Posterior cingulate gyrus (tissue), 11 donors: ENCODE measurements around the gene PON3.

Experiments
- DNase-seq, 10 donors: peaks; one replicate each; pipeline versions ENCODE4 v3.0.0 to v3.0.0-alpha.2; 2020 to 2021; ENCODE audit warnings: mixed read lengths in 3 of 10
- intact Hi-C: fragments of 100-400 bp; cut with DNase I; formaldehyde crosslinking; loops from one replicate; pipeline ENCODE4 v1.15.1; 2023

Gene PON3

DNA sequence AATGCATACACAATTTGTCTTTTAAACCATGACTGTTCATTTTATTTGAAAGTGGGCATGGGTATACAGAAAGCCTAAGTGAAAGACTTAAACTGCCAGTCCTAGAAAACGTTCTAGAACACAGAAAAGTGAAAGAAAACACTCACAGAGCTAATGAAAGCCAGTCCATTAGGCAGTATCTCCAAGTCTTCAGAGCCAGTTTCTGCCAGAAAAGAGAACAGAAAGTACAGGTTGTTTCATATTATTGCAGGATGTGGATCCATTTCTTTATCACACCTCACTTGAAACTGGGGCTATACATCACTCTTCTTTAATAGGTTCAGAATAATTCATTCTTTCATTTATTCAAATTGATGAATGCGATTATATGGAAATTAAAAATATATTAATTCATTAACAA lies 79.6 kb downstream of the PON3 start:
- intact Hi-C loops: no loop called here
- no peak for DNase-seq

DNA sequence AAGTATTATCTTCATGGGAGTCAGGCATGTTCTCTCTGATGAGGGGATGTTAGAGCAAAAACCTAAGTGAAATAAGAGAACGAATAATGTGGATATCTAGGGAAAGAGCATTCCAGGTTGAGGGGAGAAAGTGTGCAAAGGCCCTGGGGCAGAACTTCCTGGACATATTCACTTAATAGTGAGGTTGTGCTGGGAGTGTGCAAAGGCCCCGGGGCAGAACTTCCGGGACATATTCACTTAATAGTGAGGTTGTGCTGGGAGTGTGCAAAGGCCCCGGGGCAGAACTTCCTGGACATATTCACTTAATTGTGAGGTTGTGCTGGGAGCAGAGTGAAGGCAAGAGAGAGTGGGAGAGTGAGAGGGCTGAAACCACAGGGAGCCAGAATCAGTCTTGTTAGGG lies 83.6 kb downstream of the PON3 start:
- no peak for DNase-seq
- intact Hi-C loops: no loop called here

DNA sequence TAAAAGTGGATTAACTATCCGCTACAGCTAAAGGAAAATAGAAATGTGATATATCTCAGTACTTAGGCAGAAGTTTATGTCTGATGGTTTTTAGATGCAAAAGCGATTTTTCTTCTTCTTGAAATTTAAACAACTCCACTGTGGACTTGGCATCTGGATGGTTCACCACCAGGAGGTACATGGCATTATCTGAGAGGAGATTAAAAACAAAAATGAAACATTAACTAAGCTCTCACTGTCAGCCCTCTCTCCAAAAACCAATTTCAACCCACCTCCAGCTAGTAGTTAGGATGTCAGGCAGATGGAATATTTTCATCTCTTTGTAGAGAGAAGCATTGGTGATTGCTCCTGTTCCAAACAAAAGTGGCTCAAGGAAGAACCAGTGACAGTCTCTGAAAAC lies 84.8 kb downstream of the PON3 start:
- DNase-seq: no peak
- intact Hi-C loops: no loop called here

DNA sequence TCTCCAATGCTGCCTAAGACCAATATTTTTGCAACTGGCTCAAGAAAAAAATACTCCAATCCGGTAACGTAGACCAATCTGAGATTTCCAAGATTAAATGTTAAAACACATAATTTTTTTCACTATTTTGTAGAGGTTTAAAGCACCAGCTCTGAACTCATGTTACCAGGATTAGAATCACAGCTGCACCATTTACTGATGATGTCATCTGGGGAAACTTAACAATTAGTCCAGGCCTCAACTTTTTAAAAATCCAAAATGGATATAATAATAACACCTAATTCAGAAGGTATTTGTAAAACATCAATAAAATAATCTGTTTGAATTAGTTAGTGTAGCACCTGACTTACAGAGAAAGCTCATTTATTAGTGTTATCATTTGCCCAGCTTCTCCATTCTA lies 86.2 kb downstream of the PON3 start:
- intact Hi-C loops: no loop called here
- no peak for DNase-seq
